H1 (cell line): ENCODE results near the gene MACC1. TPM values are rescaled to one million over a fixed set of nuclear protein-coding genes. Genes with fewer than 3 reads are reported as not detected.

Source experiments
- CTCF ChIA-PET: fragments of 300-600 bp; sonication (Branson Sonifier 250); formaldehyde crosslinking; loops from one replicate; lab custom pipeline; 2021; ENCODE audit not compliant: partially characterized antibody; lab: Charles Lee
- POLR2A ChIA-PET: fragments of 300-600 bp; sonication (Branson Sonifier 250); formaldehyde crosslinking; loops from one replicate; lab custom pipeline; 2021; ENCODE audit warnings: inconsistent platforms; ENCODE audit not compliant: partially characterized antibody; lab: Charles Lee
- DNase-seq, 2 experiments: peaks; one replicate each; pipeline versions ENCODE4 v3.0.0 to v3.0.0-alpha.2; 2010 to 2022; ENCODE audit warnings: low spot score in 2 of 2, low read depth in 1 of 2, mixed read lengths in 1 of 2
- FAIRE-seq: peaks from 2 replicates; lab custom pipeline; 2011; peaks lifted over from hg19 to GRCh38; lab: Jason Lieb, UNC
- H2AFZ ChIP-seq: 2 replicates; pipeline ENCODE4 v1.8.1; 2012; ENCODE audit warnings: low read length, inconsistent platforms
- H2AK5ac ChIP-seq: 2 replicates; pipeline ENCODE4 v1.6.1; 2013; ENCODE audit warnings: low read depth, low read length
- H2BK120ac ChIP-seq: replicated peaks from 2 replicates; pipeline ENCODE3; 2013; ENCODE audit warnings: low read depth, low read length, inconsistent platforms
- H2BK12ac ChIP-seq: 2 replicates; pipeline ENCODE4 v1.6.1; 2013; ENCODE audit warnings: low read depth, low read length
- H2BK15ac ChIP-seq: 2 replicates; pipeline ENCODE4 v1.6.1; 2013; ENCODE audit warnings: low read length
- H2BK20ac ChIP-seq: 2 replicates; pipeline ENCODE4 v1.6.1; 2013; ENCODE audit warnings: low read length
- H2BK5ac ChIP-seq: 2 replicates; pipeline ENCODE4 v1.6.1; 2013; ENCODE audit warnings: low read depth, low read length
- H3K14ac ChIP-seq: 2 replicates; pipeline ENCODE4 v1.6.1; 2013; ENCODE audit warnings: inconsistent platforms; ENCODE audit not compliant: insufficient read length
- H3K18ac ChIP-seq: 2 replicates; pipeline ENCODE4 v1.6.1; 2013; ENCODE audit warnings: low read length; ENCODE audit errors: extremely low read depth
- H3K23ac ChIP-seq: 2 replicates; pipeline ENCODE4 v1.6.1; 2013; ENCODE audit warnings: inconsistent platforms; ENCODE audit not compliant: insufficient read length
- H3K23me2 ChIP-seq: 2 replicates; pipeline ENCODE4 v1.6.1; 2013; ENCODE audit warnings: low read depth, low read length
- H3K27ac ChIP-seq: 2 replicates; pipeline ENCODE4 v1.6.1; 2011; ENCODE audit warnings: low read depth, low read length, inconsistent platforms
- H3K27me3 ChIP-seq, 4 experiments: replicated peaks in 1 of 4; 1 replicate in 1 of 4; 2 replicates in 3 of 4; pipeline versions ENCODE4 v1.6.1 to v1.8.1; 2011 to 2013; ENCODE audit warnings: low read length in 3 of 4, mild to moderate bottlenecking in 3 of 4, inconsistent platforms in 2 of 4, mixed read lengths in 2 of 4, moderate library complexity in 1 of 4; ENCODE audit not compliant: control insufficient read depth in 3 of 4, insufficient read depth in 3 of 4; ENCODE audit errors: extremely low read depth in 1 of 4
- H3K36me3 ChIP-seq, 4 experiments: 2 replicates each; pipeline versions ENCODE4 v1.6.1 to v1.8.1; 2011 to 2013; ENCODE audit warnings: mild to moderate bottlenecking in 4 of 4, low read length in 3 of 4, moderate library complexity in 2 of 4, control low read depth in 1 of 4, inconsistent platforms in 1 of 4; ENCODE audit not compliant: insufficient read depth in 4 of 4, control insufficient read depth in 2 of 4
- H3K4ac ChIP-seq: replicated peaks from 2 replicates; pipeline ENCODE3; 2013; ENCODE audit warnings: low read length, low read depth, mixed read lengths, inconsistent platforms; ENCODE audit not compliant: insufficient read length
- H3K4me1 ChIP-seq, 4 experiments: replicated peaks in 1 of 4; 1 replicate in 1 of 4; 2 replicates in 3 of 4; pipeline versions ENCODE4 v1.6.1 to v1.8.1; 2011 to 2013; ENCODE audit warnings: low read length in 3 of 4, inconsistent platforms in 2 of 4, mixed read lengths in 1 of 4; ENCODE audit not compliant: insufficient read depth in 4 of 4, control insufficient read depth in 3 of 4
- H3K4me2 ChIP-seq, 2 experiments: 2 replicates each; pipeline versions ENCODE4 v1.6.1 to v1.8.1; 2011 to 2013; ENCODE audit warnings: low read depth in 2 of 2, low read length in 2 of 2, control low read depth in 1 of 2, inconsistent platforms in 1 of 2, mild to moderate bottlenecking in 1 of 2; ENCODE audit not compliant: insufficient read depth in 1 of 2
- H3K4me3 ChIP-seq, 4 experiments: fragments of 200-600, 300-600 bp in 1 of 4; sonication (generic), shearing (Covaris generic), sonication (Bioruptor Twin) in 1 of 4; 2 replicates each; pipeline versions ENCODE4 v1.5.1 to v1.8.1; 2011 to 2016; ENCODE audit warnings: low read length in 4 of 4, low read depth in 3 of 4, control low read depth in 2 of 4, inconsistent platforms in 2 of 4, mild to moderate bottlenecking in 2 of 4, mixed read lengths in 1 of 4, moderate library complexity in 1 of 4; ENCODE audit not compliant: insufficient read depth in 2 of 4; ENCODE audit errors: extremely low read depth in 1 of 4
- H3K56ac ChIP-seq: replicated peaks from 2 replicates; pipeline ENCODE3; 2013; ENCODE audit warnings: low read depth, mild to moderate bottlenecking, mixed read lengths, low read length, inconsistent platforms; ENCODE audit not compliant: insufficient read length
- H3K79me1 ChIP-seq: 2 replicates; pipeline ENCODE4 v1.6.1; 2013; ENCODE audit warnings: low read depth, low read length, control low read depth
- H3K79me2 ChIP-seq, 2 experiments: 2 replicates each; pipeline versions ENCODE4 v1.6.1 to v1.8.1; 2012 to 2013; ENCODE audit warnings: low read length in 2 of 2, mild to moderate bottlenecking in 2 of 2, inconsistent platforms in 1 of 2; ENCODE audit not compliant: insufficient read depth in 2 of 2, control insufficient read depth in 1 of 2
- H3K9ac ChIP-seq, 4 experiments: replicated peaks in 1 of 4; 1 replicate in 1 of 4; 2 replicates in 3 of 4; pipeline versions ENCODE4 v1.6.1 to v1.8.1; 2011 to 2013; ENCODE audit warnings: low read depth in 3 of 4, low read length in 3 of 4, control low read depth in 2 of 4, mild to moderate bottlenecking in 2 of 4, moderate library complexity in 2 of 4, inconsistent platforms in 1 of 4; ENCODE audit errors: extremely low read depth in 1 of 4
- H3K9me3 ChIP-seq, 2 experiments: 2 replicates each; pipeline versions ENCODE4 v1.6.1 to v1.8.1; 2012 to 2013; ENCODE audit warnings: mild to moderate bottlenecking in 2 of 2, moderate library complexity in 2 of 2, control low read depth in 1 of 2, inconsistent platforms in 1 of 2, low read depth in 1 of 2, low read length in 1 of 2, mixed read lengths in 1 of 2; ENCODE audit not compliant: insufficient read depth in 2 of 2
- H4K20me1 ChIP-seq, 2 experiments: replicated peaks in 1 of 2; 2 replicates each; pipeline versions ENCODE3 to v1.8.1; 2011 to 2013; ENCODE audit warnings: inconsistent platforms in 2 of 2, low read length in 2 of 2, mild to moderate bottlenecking in 1 of 2; ENCODE audit not compliant: insufficient read depth in 2 of 2, control insufficient read depth in 1 of 2
- H4K5ac ChIP-seq: 2 replicates; pipeline ENCODE4 v1.6.1; 2013; ENCODE audit warnings: low read length, low read depth, mixed read lengths, inconsistent platforms; ENCODE audit not compliant: insufficient read length
- H4K8ac ChIP-seq: 2 replicates; pipeline ENCODE4 v1.8.0; 2013; ENCODE audit warnings: mild to moderate bottlenecking, moderate library complexity, low read length, inconsistent platforms; ENCODE audit not compliant: insufficient read depth; ENCODE audit errors: extremely low read depth
- H4K91ac ChIP-seq: replicated peaks from 2 replicates; pipeline ENCODE3; 2013; ENCODE audit warnings: low read length, mixed read lengths, inconsistent platforms; ENCODE audit not compliant: insufficient read length
- ATF2 ChIP-seq: IDR thresholded peaks from 2 replicates; pipeline ENCODE4 v1.6.1; 2012; ENCODE audit warnings: low read length, inconsistent platforms
- KDM5A ChIP-seq: fragments of 200-600 bp; IDR thresholded peaks from 2 replicates; pipeline ENCODE4 v1.7.1; 2012; ENCODE audit warnings: mild to moderate bottlenecking, low read length, inconsistent platforms, mixed read lengths
- SIX5 ChIP-seq: IDR thresholded peaks from 2 replicates; pipeline ENCODE4 v1.6.1; 2011; ENCODE audit warnings: mild to moderate bottlenecking, low read depth, low read length
- SRF ChIP-seq: IDR thresholded peaks from 2 replicates; pipeline ENCODE4 v1.6.1; 2011; ENCODE audit warnings: mild to moderate bottlenecking, low read depth, low read length, moderate library complexity
- polyA plus RNA-seq, 7 experiments: library from polyadenylated mRNA; depleted of rRNA in 3 of 7; stranded (reverse) in 5 of 7; unstranded in 2 of 7; fragments of >200 nt in 5 of 7; fragments of 200-250 nt in 2 of 7; gene quantifications; 1 replicate in 5 of 7; 2 replicates in 1 of 7; 4 replicates in 1 of 7; pipeline versions ENCODE4 v1.2.1 to v1.2.3, GENCODE V29; 2011 to 2013; ENCODE audit warnings: missing spikeins in 2 of 7, mixed read lengths in 2 of 7
- total RNA-seq: library from RNA; stranded (reverse); fragmentation: NEBNext Ultra II Directional; extraction: Animal tissue kit (Norgen Biotek cat#: 25700); gene quantifications from 2 replicates; pipeline ENCODE4 v1.2.1, GENCODE V29; 2021

MACC1 gene
- total and polyA plus RNA-seq, 2 of the 8 experiments (the other 6 are each of a cell fraction or from before 2014, with no cell fraction given) = 2.0 to 17.2 TPM

GRCh38 chr7:20228654-20229053, 11.5 kb upstream of the MACC1 start:
- Histone ChIP-seq H3K14ac (no peak overlapping the region), H3K36me3 (no peaks in the 10 kb centered on the region), H3K23me2 (no peaks in the 10 kb centered on the region), H3K4me2 (no peak overlapping the region), H3K9ac (no peak overlapping the region; a peak in 1 of 7 replicates), H2BK120ac (no peak overlapping the region), H3K18ac (no peak overlapping the region), H4K5ac (no peak overlapping the region), H2BK5ac (no peak overlapping the region), H3K27ac (no peak overlapping the region), H3K56ac (no peak overlapping the region), H2AFZ (no peak overlapping the region), H3K4me3 (no peak overlapping the region), H3K4ac (no peak overlapping the region), H4K8ac (no peak overlapping the region), H3K23ac (no peak overlapping the region), H2BK15ac (no peak overlapping the region), H2BK12ac (no peak overlapping the region), H2BK20ac (no peak overlapping the region), H3K4me1 (no peaks in the 10 kb centered on the region), H3K79me2 (no peaks in the 10 kb centered on the region), H3K9me3 (no peaks in the 10 kb centered on the region), H4K20me1 (no peaks in the 10 kb centered on the region), H3K79me1 (no peaks in the 10 kb centered on the region), H2AK5ac (no peak overlapping the region), H3K27me3 (no peaks in the 10 kb centered on the region), H4K91ac (no peak overlapping the region)
- no peak for TF ChIP-seq SIX5
- no peak for TF ChIP-seq SRF
- no peak for TF ChIP-seq ATF2
- TF ChIP-seq KDM5A = no peak
- ChIA-PET POLR2A (no interaction called here), CTCF (no interaction called here)
- DNase-seq (no peak), FAIRE-seq (no peak)
